GM19239 (cell line): ENCODE results near the gene ZBTB1.
"Not testable (repeated sequence)": the region's sequence is repeated elsewhere in the genome, so short reads cannot be mapped to it uniquely, and the experiment has no call there.

Experiments
- DNase-seq: peaks from one replicate; pipeline ENCODE4 v3.0.0; 2011; ENCODE audit warnings: low spot score; ENCODE audit not compliant: insufficient read length
- FAIRE-seq: peaks from 2 replicates; lab custom pipeline; 2011; peaks lifted over from hg19 to GRCh38; lab: Jason Lieb, UNC

Gene ZBTB1

DNA sequence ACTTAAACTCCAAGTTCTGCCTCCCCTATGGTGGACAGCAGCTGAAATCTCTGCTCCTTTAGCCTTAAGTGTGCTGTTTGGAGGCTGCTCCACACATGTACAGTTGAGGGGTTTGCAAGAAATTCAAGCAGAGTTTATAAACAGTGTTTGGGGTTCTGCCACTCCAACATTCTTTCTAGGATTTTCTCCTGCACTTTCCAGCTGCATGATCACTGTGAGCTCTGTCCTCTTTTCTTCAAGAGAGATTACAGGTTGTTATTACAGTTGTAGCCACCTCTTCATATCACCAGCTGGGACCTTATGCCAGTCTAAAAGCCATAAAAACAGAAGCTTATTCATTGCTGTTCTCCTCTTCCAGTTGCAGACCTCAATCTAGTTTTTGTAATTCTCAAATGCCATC, 9.3 kb upstream of the ZBTB1 start:
- no peak for DNase-seq
- no peak for FAIRE-seq

DNA sequence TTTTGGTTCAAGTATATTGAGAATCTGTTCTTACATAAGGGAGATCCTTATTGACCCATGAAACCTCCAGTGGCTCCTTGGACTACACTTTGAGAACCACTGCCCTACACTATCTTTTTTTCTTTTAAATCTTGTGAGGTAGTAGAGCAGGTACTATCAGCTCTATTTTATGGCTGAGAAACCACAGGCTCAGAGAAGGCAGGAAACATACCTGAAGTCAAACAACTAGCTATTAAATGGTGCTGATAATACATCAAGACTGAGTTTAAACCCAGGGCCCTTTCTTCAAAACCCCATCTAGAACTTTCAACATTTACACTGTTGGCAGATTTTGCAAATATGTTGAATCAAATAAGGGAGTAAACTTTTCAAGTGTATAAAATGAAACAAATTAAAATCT, 7.8 kb upstream of the ZBTB1 start:
- DNase-seq (no peak), FAIRE-seq (peak; percentile 54)

DNA sequence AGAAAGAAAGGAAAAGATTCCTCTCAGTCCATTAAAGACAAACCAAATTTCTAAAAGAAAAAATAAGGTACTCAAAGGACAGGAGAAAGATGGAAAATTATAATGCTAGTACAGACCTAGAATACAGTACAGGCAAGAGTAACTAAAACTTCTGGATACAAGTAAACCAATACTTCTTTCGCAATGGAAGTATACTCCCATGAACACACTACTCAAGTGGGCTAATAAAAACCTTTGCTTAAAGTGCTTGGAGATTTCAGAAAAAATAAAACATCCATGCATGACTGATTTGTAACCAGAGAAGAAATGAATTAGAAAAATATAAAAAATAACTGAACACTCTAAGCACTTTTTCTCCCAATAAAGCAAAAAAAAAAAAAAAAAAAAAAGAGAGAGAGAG, 4.5 kb upstream of the ZBTB1 start:
- DNase-seq: no peak
- no peak for FAIRE-seq

DNA sequence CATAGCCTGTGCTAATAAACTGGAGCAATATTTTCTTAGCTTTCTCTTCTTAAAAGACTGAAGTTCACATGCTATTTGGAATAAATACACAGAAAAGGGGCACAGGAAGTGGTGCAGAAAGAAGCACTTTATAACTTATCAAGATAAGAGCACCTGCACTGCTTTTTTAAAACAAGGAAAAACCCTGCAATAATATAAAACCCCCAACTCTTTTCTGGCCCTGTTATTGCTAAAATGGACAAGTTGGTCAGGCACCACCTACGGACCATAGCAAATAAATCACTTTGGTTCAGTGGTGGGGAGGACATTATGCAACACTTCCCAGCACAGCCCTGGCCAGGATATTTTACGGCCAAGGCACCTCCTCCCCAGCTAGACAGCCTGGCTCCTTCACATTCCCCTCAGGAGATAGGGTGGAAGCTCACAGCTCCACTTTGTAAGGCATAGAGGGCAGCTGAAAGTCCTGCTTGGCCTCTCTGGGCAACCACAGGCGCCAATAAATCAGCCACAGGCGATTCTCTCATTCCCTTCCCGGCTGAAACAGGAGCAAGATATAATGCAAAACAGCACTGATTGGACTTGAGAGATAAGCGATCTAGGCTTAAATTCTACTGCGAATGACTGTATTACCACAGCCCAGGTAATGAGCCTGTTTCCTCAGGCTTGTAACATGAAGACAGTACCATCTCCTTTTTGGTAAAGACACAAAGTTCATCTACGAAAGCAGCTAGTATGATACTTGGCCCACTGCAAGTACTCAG, 3.0 kb upstream of the ZBTB1 start:
- no peak for DNase-seq

DNA sequence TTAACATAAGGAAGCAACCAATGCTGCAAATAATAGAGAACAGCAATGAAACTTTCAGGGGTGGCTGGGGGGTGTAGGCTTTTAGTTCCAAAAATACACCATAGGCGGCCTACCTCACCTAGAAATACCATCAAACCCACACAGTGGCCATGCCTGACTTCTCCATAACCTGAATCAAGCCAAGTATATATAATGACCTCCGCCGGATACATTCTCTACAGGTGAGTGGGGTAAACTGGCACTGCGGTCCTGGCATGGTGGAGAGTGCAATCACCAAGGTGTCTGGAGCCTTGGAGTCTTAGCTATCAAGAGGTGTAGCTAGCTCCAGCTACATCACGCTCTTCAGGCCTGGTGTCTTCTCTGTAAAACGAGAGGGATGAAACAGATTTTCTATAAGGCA, 2.1 kb upstream of the ZBTB1 start:
- DNase-seq (no peak), FAIRE-seq (no peak)

More for the DNA sequence above, 3.0 kb upstream of the ZBTB1 start:
- peak; percentile 69 for FAIRE-seq

DNA sequence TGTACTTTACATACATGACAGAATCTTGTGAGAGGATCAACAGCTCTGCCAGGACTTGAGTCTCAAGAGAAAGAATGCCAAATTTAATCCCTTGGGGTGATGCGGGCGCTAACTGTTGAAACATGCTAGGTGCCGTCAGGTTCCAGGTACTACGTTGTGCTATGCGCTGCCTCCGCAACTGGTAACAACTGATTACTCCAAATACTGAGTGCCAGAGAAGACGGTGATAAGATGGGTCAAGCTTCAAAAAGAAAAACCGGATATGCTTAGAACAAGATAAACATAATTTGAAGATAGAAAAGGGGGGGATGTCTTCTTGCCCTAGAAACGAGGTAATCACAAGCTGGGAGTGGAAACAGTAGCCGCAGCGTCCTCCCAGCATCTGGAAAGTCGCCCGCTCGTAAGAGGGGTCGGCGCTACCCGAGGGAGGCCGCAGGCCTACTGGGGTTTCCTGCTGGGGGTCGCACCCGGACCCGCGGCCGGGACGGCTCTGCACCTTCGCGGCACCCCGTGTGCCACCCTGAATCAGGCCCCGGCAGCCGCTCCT, 1.6 kb upstream of the ZBTB1 start:
- no peak for FAIRE-seq

DNA sequence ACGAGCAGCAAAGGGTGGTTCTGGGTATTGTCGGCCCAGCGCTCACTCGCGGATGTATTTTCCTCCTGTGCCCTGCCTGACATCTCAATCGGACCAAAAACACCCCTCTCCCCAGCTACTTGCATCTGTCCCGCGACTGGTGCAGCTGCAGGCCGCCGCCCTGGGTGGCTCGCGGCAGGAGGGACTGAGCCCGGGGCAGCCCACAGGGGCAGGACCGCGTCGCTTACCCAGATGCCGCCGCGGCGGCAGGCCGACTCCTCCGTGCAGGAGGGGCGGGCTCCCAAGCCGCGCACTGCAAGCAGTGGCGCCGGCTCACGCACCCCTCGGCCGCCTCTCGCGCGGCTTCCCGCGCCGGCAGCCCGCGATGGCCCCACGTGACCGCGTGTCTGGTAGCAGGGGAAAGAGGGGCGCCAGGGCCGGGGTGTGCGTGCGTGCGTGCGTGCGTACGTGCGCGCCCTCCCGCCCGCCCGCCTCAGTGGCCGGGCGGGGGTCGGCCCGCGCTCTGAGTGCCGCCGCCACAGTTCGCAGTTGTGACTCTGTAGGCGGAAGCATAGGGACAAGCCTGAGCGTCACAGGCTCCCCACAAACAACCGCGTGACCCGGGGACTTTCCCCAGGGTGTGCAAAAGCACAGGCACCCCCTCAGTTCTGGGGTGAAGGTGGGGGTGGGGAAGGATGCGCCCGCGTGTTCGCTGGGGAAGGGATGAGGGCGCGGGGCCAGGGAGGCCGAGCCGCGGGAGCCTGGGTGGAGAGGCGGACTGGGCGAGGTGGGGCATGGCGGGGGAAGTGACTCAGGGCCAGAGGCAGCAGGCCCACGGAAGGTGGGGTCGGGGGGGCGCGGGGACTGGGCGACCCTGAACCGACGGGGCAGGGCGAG, 898 bp upstream of the ZBTB1 start, which contains the start of gene ZBTB25:
ZBTB25 (minus strand) TSS at position 405 of the 876 bp plus-strand sequence. CDS start 13,305 bp downstream, outside the sequence.
- FAIRE-seq: peak; percentile 73
- peak; percentile 51 for DNase-seq

More for the DNA sequence above, 1.6 kb upstream of the ZBTB1 start:
- DNase-seq: no peak

DNA sequence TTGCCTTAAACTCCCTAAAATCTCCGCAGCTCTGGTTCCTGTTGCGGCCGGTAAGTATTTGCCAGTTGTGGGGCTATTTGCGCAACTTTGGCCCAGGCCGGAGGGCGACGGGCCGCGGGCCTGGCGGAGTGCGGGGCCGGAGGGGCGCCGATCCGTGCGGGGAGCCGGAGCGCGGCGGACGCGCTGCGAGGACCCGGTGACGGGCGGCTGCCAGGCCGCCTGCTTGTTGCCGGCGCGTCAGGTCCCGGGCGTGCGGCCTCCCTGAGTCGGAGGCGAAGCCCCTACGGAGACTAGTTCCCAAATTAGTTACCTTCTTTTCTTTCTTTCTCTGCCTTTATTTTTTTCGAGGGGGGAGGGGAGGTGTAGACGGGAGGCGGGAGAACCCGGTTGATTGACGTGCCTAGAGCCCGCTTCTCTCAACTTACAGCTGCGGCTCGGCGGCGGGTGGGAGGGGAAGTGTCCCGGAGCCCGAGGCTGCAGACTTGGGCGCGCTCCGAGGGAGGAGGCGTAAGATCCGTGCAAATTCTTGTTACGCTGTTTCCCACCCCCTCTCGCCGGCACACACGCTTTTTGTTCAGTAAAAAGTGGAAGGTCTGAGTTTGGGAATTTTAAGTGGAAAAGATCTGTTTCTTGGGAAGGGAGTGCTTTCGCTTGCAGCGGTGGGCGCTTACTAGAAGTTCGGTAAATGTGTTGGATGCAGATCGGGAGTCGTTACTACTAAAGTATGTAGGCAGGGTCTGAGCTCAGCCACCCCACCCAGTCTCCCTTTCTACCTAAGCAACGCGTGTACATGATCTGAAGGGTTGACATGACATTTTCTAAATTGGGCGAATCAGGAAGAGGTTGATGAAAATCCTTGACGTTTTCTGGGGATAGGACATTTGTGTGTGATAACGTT, 576 bp downstream of the ZBTB1 start:
- peak; percentile 91 for FAIRE-seq
- no peak for DNase-seq

DNA sequence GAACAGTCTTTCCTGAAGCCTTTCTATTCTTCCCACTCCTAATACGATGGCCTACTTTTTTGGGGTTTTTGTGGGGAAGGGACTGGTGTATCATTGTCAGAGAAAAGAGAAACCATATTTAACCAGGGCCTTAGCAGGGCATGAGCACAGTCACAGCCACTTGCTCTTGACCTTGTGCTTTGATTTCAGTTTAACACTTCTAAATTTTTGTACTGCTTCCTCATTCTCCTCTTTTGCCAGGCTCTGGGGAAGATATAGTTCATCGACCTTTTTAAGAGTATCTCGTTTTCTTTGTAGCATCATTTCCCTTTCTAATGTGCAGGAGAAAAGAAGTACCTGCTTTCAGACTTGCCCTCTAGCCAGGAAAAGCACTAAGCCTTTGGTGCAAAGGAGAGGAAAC, 2.2 kb downstream of the ZBTB1 start:
- FAIRE-seq: peak; percentile 71
- no peak for DNase-seq

DNA sequence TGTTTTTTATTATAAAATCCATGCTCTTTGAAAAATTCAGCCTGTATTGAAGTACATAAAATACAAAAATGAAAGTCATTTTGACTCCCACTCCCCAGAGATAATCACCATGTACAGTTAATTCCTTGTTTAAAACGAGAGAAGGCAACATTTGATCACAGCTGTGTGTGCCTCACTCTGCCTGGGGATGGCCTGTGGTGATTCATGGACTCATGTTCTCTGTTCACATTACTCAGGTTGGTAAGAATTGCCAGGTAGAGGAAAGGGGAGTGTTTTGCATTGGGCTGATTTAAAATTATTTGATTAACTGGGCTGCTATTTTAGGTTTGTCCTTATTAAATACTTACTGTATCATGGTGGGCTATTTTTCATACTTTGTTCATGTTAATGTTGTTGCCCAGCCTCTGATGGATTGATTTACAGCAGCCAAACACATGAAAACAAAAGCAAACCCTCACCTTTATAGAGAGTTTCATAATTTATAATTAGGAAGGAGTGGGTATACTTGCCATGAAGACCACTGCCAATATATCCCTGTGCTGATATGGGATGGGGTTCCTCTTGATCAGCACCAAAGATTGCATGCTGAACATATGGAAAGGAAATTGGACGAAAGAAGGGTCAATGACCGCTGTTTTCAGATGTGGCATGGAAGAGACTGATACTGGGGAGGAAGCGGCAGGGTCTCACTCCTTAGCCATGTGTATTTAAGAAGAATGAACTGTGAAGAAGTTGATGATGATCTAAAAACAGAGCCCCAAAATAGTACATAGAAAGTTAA, 3.0 kb downstream of the ZBTB1 start:
- FAIRE-seq (no peak), DNase-seq (no peak)

DNA sequence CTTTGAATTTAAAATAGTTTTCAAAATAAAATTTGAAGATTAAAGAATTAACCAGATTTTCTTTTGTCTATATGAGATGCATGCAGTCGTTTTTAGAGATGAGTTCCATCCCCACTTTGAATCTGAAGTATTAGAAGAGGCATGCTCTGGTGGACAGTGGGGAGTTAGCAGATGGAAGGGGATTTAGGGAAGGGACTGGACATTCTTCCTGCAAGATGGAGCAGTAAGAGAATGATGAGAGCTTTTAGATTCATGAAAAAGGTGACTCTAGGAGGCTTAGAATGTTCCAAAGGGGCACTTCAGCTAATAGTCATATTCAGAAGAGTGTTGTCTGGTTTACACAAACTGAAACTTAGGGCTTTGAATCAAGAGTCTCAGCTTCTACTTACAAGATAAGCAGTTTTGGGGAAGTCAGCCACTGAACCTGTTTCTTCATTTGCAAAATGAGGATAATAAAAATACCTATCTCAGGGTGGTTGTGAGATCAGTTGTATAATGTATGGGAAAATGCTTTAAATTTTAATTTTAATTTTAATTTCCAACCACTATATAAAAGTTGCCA, 3.7 kb downstream of the ZBTB1 start:
- DNase-seq (no peak), FAIRE-seq (peak; percentile 74)

DNA sequence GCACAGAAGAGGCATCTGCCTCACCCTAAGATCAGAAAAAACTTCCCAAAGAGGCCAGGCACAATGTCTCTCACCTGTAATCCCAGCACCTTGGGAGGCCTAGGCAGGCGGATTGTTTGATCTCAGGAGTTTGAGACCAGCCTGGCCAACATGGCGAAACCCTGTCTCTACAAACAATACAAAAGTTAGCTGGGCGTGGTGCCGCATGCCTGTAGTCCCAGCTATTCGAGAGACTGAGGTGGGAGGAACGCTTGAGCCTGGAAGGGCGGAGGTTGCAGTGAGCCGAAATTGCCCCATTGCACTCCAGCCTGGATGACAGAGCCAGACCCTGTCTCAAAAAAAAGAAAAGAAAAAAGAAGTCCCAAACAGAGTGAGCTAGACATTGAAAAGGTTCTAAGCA, 4.5 kb downstream of the ZBTB1 start:
- no peak for DNase-seq
- no peak for FAIRE-seq

DNA sequence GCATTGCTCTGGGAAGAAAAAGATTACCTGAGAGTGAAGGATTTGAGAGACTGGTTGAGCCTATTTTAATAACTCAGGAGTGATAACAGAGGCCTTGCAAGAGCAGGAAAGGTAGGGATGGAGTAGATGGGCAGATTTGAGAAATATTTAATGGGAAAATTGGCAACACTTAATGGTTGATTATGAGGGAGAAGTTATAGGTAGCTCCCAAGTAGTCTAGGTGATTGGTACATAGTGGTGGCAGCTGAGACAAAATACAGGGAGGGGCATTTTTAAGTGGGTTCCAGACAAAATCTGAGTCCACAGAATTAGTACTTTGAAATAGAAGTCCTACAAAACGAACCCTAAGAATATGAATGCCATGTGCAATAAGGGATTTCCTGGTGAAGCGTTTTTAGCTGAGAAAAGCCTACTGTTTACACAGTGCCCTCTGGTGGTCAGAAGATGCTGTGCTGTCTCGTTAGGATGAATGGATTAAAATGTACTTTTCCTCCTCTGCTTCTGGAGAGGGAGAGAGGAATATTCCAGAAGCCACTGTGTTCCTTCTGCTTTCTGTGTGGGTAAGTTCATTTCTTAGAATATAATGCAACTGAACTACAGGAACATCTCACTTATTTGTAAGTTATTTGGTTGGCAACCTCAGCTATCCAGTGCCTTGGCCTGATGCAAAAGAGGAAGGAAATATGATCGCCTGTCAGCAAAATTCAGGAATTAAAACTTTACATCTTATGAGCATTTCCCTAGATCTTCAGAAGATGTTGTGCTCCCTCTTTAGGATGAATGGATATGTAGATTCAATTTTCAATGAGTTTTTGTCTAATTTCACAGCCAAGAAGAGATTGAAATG, 6.5 kb downstream of the ZBTB1 start:
- FAIRE-seq: peak; percentile 96

DNA sequence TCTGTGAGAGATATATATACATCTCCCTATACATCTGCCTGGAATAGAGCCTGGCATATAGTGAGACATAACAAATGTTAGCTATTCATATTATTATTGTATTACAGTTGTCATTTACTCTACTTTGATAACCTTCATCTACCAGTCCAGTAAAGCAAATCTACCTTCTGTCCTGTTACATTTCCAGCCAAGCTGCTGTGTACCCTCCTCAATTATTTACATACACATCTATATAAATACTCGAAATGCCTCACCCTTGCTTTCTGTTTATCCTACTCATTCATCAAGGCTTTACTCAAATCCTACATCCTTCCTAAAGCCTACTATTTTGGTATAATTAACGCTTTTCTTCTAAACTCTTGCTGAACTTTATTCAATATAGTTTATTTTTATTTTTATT, 8.7 kb downstream of the ZBTB1 start:
- no peak for DNase-seq
- no peak for FAIRE-seq

More for the DNA sequence above, 6.5 kb downstream of the ZBTB1 start:
- DNase-seq: no peak

DNA sequence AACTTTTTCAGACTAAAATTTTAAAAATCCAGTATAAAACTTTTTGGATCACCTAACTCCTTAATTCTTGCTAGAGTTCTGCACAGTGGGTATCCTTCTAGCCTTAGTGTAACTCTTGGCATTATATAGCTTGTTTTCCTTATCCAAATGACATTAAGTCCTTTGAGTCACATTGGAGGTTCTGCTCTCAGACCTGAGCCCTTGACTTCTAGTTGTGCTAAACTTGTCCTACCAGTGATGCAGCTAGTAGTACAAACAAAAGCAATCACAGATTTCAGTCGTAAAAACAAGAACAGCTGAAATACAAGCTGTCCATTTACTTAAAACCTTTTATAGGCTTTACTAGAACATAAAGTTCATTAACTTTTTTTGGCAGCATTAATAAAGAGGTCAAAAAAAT, 10.5 kb downstream of the ZBTB1 start:
- no peak for DNase-seq
- no peak for FAIRE-seq

DNA sequence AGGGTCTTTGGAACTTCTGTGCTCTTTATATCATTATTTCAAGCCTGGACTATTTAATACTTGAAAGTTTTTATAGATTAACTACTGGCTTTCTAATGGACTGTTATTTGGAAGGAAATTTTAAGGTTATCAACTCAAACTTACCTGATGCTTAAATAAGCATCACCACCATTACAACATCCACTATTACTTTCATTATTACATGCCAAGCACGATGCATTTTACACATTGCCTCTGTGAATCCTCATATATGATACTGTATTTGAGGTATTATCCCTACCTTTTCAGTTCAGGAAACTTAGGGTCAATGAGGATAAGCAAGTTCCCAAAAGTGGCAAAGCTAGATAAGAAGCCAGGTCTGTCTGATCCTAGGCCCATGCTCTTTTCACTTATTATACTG, 12.4 kb downstream of the ZBTB1 start:
- FAIRE-seq: no peak

DNA sequence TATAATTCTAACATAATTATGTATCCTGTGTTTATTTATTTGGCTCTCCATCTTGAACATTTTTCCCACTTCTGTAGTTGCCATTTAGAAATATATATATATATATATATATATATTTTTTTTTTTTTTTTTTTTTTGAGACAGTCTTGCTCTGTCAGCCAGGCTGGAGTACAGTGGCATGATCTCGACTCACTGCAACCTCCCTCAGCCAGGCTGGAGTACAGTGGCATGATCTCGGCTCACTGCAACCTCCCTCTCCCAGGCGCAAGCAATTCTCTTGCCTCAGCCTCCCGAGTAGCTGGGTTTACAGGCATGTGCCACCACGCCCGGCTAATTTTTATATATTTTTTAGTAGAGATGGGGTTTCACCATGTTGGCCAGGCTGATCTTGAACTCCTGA, 13.1 kb downstream of the ZBTB1 start:
- not testable (repeated sequence) for FAIRE-seq, DNase-seq

More for the DNA sequence above, 12.4 kb downstream of the ZBTB1 start:
- DNase-seq: no peak

DNA sequence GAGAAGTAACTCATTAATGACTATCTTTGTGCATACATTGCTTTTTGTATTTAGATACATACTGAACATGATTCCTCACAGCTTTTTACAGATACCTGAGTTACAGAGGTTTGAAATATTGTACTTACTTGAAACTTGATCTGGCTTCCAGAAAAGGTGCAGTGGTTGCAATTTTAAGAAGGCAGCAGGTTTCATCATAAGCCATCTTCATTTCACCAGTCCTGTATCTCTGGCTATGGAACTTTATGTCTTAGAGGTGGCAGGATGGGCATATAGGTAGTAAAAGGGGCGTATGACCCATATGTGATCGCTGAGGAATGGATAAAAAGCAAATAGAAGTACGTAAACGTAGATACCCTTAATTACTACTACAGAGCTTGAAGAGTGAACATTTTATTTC, 13.7 kb downstream of the ZBTB1 start:
- DNase-seq (no peak), FAIRE-seq (no peak)
